GM03348 (cell line): ENCODE results near the gene UNC80.

Source experiments
- DNase-seq: peaks from one replicate; pipeline ENCODE4 v3.0.0; 2012; ENCODE audit warnings: low spot score

UNC80 gene

GRCh38 chr2:209969692-209970091 is 198.1 kb downstream of the UNC80 start:
- DNase-seq: no peak

- DNase-seq: no peak
Measured at GRCh38 chr2:209970271-209970670, 198.6 kb downstream of the UNC80 start.

GRCh38 chr2:209970711-209971110 is 199.1 kb downstream of the UNC80 start:
- DNase-seq: no peak

- no peak for DNase-seq
Measured at GRCh38 chr2:209973328-209973727, 201.7 kb downstream of the UNC80 start.

GRCh38 chr2:209974576-209974975 is 202.9 kb downstream of the UNC80 start:
- no peak for DNase-seq

- no peak for DNase-seq
Measured at GRCh38 chr2:209976698-209977385, 205.2 kb downstream of the UNC80 start.

GRCh38 chr2:209977386-209978239 is 206.0 kb downstream of the UNC80 start:
- peak; percentile 54 for DNase-seq

GRCh38 chr2:209984291-209984690 is 212.7 kb downstream of the UNC80 start:
- DNase-seq: no peak

- DNase-seq: no peak
Measured at GRCh38 chr2:209985874-209986273, 214.2 kb downstream of the UNC80 start.

GRCh38 chr2:209986415-209986814 is 214.8 kb downstream of the UNC80 start:
- DNase-seq: no peak

GRCh38 chr2:209988010-209988409 is 216.4 kb downstream of the UNC80 start:
- no peak for DNase-seq

- no peak for DNase-seq
Measured at GRCh38 chr2:209990838-209991237, 219.2 kb downstream of the UNC80 start.

GRCh38 chr2:209993968-209994367 is 222.3 kb downstream of the UNC80 start:
- no peak for DNase-seq

GRCh38 chr2:209998596-209998995 is 227.0 kb downstream of the UNC80 start:
- DNase-seq: no peak

GRCh38 chr2:210000464-210001324 is 229.1 kb downstream of the UNC80 start:
- no peak for DNase-seq

GRCh38 chr2:210002158-210003157 is 230.8 kb downstream of the UNC80 start, which contains the start of gene RPE:
RPE (plus strand) TSS chr2:210002638; CDS start chr2:210002662, 24 bp downstream.
- DNase-seq: peak; percentile 98

GRCh38 chr2:210003359-210003758 is 231.7 kb downstream of the UNC80 start:
- DNase-seq: peak; percentile 34

GRCh38 chr2:210004881-210005280 is 233.2 kb downstream of the UNC80 start:
- no peak for DNase-seq

GRCh38 chr2:210007895-210008294 is 236.3 kb downstream of the UNC80 start:
- no peak for DNase-seq

- no peak for DNase-seq
Measured at GRCh38 chr2:210009126-210009525, 237.5 kb downstream of the UNC80 start.

- no peak for DNase-seq
Measured at GRCh38 chr2:210009896-210010295, 238.3 kb downstream of the UNC80 start.
